GM19025 (cell line): Measurements from ENCODE around the gene LEFTY2.
"Not testable (repeated sequence)": the region's sequence is repeated elsewhere in the genome, so short reads cannot be mapped to it uniquely, and the experiment has no call there.

Experiments used
- ATAC-seq: cut with Tn5 transposase; IDR thresholded peaks from one replicate; pipeline ENCODE4 v1.9.1; 2021; ENCODE audit warnings: mild to moderate bottlenecking, low read depth, moderate library complexity; ENCODE audit not compliant: unreplicated experiment

LEFTY2 gene

DNA sequence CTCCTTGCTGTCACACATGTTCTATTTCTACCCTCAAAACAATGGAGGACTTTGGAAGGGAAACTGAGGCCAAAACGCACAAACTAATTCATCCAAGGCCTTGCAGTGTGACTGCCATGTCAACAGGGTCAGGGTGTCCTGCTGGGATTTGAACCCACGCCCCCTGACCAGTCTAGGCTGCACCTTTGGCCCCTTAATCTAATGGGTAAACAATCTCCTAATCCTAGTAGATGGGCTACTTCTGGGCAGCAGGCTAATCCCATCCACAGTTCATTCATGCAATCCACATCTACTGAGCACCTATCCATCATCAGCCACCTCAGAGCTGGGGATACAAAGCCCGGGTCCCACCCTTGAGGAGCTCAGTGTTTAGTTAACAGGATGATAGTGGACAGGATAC, 17.0 kb upstream of the LEFTY2 start:
- ATAC-seq, result no peak

GRCh38 chr1:225954753-225955152, 13.7 kb upstream of the LEFTY2 start:
- no peak for ATAC-seq

- no peak for ATAC-seq
Observed at GRCh38 chr1:225953315-225953714, 12.3 kb upstream of the LEFTY2 start.

DNA sequence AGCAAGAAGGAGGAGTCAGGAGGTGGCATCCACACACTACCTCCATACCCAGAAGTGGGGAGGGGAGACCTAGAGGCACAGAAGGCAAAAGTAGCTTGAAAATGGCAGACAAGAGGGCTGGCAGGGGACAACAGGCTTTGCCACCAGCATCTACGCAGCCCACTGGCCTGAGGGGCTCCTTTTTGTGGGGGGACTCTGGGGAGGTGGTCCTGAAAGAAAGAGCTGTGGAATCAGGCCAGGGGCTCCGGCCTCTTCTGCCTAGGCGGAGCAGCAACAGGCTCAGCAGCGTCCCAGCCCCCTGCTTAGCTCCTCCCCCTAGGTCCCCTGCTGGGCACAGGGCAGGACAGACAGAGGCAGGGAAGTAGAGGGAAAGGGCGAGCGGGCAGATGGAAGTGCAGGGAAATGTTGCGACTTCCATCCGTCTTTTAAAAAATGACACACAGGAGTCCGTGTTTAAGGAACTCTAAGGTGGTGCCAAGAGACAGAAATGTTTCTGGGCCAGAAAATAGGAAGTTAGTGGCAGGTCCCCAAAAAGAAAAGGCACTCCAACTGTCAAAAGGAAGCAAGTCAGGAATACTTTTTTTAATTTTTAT, 10.0 kb upstream of the LEFTY2 start:
- ATAC-seq, result no peak

- no peak for ATAC-seq
Observed at GRCh38 chr1:225949041-225949440, 8.0 kb upstream of the LEFTY2 start.

- no peak for ATAC-seq
Observed at GRCh38 chr1:225946803-225947202, 5.8 kb upstream of the LEFTY2 start.

DNA sequence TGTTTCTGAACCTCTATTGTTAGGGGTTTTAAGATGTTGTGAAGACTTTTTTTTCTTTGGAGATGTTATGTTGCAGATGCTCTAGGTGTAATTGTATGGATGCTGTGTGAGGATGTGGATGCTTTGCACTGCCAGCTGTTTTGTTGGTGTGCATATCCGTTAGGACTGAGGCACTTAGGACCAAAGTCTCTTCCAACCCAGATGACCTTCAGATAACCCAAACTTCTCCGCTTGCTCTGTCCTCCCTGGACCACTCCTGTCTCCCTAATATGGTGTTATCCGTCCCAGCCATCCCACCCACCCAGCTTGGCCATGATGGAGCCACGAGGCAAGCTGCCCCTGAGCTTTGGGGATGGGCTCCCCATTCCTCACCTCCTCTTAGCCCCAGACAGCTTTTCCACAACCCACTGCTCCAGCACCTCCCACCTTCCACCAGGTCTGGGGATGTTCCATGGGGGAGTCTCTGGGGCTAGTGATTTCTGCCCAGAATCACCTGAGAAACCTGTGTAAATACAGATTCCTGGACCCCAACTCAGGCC, 5.1 kb upstream of the LEFTY2 start:
- no peak for ATAC-seq

- no peak for ATAC-seq
Observed at GRCh38 chr1:225945564-225945963, 4.5 kb upstream of the LEFTY2 start.

DNA sequence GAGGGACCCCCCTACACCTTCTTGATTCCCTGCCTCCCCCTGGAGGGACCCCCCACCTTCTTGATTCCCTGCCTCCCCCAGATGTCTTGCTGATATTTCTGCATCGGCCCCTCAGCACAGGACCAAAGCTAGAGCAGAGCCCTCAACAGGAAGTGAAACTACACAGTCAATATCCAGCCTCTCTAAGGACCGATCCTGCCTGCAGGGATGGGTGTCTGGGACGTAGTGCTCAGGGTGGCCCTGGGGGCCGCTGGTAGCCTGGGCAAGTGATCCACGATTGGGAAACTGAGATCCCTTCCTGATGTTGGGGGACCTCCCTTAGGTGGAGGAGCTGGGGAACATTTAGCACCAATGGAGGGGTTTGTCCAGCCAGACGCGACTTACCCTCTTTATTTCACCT, 3.9 kb upstream of the LEFTY2 start:
- no peak for ATAC-seq

DNA sequence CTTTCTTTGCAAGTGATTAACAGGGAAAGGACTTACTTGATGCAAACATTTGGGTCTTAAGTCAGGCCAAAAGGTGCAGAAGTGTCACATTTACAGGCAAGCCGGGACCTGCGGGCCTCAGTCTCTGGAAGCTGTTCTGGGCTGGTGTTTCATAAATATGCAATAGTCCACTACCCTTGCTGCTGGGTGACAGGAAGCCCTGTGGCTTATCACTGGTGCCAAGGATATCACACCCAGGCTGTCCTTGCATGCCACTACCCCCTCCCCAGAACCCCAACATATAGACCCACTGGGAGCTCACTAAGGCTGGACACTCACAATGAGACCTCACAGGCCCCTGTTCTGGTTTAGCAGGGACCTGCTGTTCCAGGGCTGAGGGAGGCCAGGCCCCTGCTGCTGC, 3.4 kb upstream of the LEFTY2 start:
- ATAC-seq, result no peak

GRCh38 chr1:225943582-225943981, 2.6 kb upstream of the LEFTY2 start:
- no peak for ATAC-seq

DNA sequence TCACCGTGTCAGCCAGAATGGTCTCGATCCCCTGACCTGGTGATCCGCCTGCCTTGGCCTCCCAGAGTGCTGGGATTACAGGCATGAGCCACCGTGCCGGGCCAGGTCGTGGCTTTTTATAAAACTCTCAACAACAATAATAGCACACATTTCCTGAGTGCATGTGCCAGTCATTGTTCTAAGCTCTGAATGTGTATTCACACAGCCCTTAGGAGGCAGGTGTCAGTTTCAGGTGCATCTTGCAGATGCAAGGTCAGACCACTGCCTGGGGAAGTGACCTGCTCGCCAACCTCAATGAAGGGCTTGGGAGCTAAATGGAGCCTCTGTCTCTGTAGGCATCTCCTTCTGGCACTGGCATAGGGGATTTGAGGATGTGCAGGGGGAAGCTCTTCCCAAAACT, 1.6 kb upstream of the LEFTY2 start:
- peak; percentile 71 for ATAC-seq

DNA sequence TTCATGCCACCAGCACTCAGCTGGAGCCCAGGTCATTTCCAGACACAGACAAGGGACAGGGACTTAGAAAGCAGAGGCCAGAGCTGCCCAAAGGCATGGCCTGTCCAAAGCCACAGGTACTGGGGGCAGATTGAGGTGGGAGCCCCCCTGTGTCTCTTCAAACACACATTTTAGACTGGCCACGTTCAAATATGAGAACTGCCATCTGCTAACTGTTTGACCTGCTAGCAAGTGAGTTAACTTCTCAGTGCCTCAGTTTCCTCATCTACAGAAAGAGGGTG, 862 bp upstream of the LEFTY2 start:
- ATAC-seq, result no peak

GRCh38 chr1:225940385-225941151, 452 bp downstream of the LEFTY2 start:
- no peak for ATAC-seq

DNA sequence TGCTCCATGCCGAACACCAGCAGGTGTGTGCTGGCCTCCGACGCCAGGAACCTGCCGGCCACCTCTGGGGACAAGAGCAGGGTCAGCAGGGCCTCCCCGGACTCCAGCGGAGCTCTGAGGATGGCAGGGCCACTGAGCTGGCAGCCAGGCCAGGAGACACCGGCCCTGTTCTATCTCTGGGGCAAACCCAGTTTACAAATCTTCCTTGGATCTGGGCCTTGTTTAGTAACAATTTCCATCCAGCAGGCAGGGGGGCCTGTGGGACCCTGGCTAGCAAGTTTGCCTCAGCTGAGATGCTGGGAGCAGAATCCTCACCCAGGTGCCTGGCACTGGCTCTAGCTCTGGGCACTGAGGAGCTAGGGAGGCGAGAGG, 1.1 kb downstream of the LEFTY2 start:
- ATAC-seq, result not testable (repeated sequence)

DNA sequence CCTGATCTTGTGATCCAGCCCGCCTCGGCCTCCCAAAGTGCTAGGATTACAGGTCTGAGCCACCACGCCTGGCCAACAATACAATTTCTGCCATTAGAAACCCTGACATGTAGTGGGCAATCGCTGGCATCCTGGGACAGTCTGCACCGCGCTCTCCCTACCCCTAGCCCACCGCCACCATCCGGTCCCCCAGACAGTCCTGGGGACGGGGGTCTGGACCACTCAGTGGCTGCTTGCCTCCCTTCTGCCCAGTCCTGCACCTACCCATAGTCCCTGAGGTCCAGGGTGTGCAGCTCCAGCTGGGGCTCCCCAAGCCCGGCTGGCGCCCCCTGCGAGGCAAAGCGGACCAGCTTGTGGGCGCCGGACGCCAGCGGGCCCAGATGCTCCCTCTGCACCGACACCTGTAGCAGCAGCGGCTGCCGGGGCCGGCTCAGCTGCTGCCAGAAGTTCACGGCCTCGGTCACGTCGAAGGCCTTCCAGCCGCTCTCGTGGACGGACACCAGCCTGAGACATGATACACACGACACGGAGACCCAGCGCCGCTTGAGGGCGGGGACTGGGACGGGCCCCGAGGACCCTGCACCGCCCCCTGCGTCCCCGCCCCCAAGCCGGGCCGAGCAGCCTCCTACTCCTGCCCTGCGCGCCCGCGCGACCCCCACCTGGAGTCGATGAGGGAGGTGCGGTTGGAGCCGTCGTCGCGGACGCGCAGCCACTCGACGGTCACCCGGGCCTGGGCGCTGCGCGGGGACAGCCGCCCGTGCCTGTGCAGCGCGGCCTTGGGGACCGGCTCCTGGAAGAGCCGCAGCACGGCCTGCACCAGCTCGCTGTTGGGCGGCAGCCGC, 1.7 kb downstream of the LEFTY2 start:
- not testable (repeated sequence) for ATAC-seq

DNA sequence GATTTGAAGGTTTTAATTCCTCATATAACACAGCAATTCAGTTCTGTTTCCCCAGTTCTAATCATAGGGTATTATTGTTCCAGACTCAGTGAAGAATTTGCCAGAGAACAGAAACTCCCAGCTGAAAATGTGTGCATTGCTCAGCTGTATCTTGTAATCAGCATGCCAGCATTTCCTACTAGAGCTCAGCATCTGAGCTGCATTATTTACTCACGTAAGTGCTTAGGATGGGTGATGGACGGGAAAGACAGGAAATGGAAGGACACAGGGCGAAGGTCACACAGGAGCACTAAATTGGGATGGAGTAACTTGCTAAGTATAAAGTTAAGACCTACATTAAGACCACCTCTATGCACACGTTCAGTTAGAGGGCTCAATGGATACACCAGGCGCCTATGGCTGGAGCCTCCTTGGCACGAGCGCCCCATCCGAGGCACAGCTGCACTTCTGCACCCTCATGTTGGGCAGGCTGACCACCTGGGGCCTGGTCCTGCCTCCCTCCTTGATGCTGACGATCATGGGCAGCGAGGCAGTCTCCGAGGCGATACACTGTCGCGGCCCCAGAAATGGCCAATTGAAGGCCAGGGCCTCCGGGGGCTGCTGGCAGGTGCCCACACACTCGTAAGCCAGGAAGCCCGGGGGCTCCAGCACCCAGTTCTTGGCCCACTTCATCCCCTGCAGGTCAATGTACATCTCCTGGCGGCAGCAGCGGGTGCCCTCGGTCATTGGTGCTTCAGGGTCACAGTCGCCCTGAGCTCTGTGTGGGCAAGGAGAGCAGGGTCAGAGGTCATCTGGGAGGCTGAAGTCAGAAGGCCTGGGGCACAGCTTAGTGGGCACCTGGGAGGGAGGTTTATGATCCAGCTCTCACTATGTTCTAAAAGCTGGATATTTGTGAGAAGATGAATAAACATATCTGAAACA, 3.7 kb downstream of the LEFTY2 start:
- ATAC-seq, result no peak

- ATAC-seq, result no peak
Observed at GRCh38 chr1:225936523-225936922, 4.5 kb downstream of the LEFTY2 start.

- ATAC-seq, result not testable (repeated sequence)
Observed at GRCh38 chr1:225936086-225936485, 4.9 kb downstream of the LEFTY2 start.

DNA sequence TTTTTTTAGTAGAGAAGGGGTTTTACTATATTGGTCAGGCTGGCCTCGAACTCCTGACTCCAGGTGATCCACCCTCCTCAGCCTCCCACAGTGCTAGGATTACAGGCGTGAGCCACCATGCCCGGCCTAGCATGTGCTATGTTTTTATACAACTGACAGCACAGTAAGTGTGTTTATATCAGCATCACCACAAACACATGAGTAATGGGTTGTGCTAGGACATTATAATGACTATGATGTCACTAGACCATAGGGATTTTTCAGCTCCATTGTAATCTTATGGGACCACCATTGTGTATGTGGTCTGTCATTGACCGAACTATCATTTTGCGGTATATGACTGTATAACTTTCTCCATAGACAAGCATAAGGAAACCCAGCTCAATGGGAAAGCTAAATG, 6.3 kb downstream of the LEFTY2 start:
- no peak for ATAC-seq
